Hepatocyte (in vitro differentiated cells): ENCODE results near the gene NUP54. TPM values are rescaled to one million over a fixed set of nuclear protein-coding genes. Genes with fewer than 3 reads are reported as not detected.

Experiments used
- DNase-seq: peaks from one replicate; pipeline ENCODE4 v3.0.0-alpha.2; 2016; ENCODE audit warnings: low spot score
- H2AFZ ChIP-seq: fragments of 200-600 bp; sonication (generic); 2 replicates; pipeline ENCODE4 v1.6.0; 2016; ENCODE audit warnings: antibody characterized with exemption, mild to moderate bottlenecking
- H3K27ac ChIP-seq: fragments of 200-600 bp; sonication (generic); 2 replicates; pipeline ENCODE4 v1.5.1; 2016; ENCODE audit warnings: mild to moderate bottlenecking
- H3K27me3 ChIP-seq: fragments of 200-600 bp; sonication (generic); 2 replicates; pipeline ENCODE4 v1.6.1; 2016
- H3K36me3 ChIP-seq: fragments of 200-600 bp; sonication (generic); replicated peaks from 2 replicates; pipeline ENCODE4 v1.5.1; 2016; ENCODE audit warnings: low read depth; ENCODE audit not compliant: insufficient read depth
- H3K4me1 ChIP-seq: fragments of 200-600 bp; sonication (generic); 2 replicates; pipeline ENCODE4 v1.5.1; 2016; ENCODE audit warnings: mild to moderate bottlenecking, moderate library complexity; ENCODE audit not compliant: insufficient read depth
- H3K4me2 ChIP-seq: fragments of 200-600 bp; sonication (generic); 2 replicates; pipeline ENCODE4 v1.6.0; 2016
- H3K4me3 ChIP-seq: fragments of 200-600 bp; sonication (generic); 2 replicates; pipeline ENCODE4 v1.5.1; 2016; ENCODE audit warnings: mild to moderate bottlenecking
- H3K79me2 ChIP-seq: fragments of 200-600 bp; sonication (generic); 2 replicates; pipeline ENCODE4 v1.6.0; 2017; ENCODE audit warnings: mild to moderate bottlenecking
- H3K9me2 ChIP-seq: fragments of 200-600 bp; sonication (generic); replicated peaks from 2 replicates; pipeline ENCODE4 v1.6.0; 2017; ENCODE audit warnings: mild to moderate bottlenecking; ENCODE audit not compliant: insufficient read depth
- H3K9me3 ChIP-seq: fragments of 200-600 bp; sonication (generic); 2 replicates; pipeline ENCODE4 v1.5.1; 2016; ENCODE audit warnings: low read depth, mild to moderate bottlenecking
- H4K20me1 ChIP-seq: fragments of 200-600 bp; sonication (generic); 2 replicates; pipeline ENCODE4 v1.6.0; 2016; ENCODE audit warnings: mild to moderate bottlenecking; ENCODE audit not compliant: insufficient read depth, poor library complexity, severe bottlenecking
- EZH2 ChIP-seq: fragments of 200-600 bp; sonication (generic); IDR thresholded peaks from 2 replicates; pipeline ENCODE4 v1.6.1; 2016; ENCODE audit warnings: antibody characterized with exemption, mild to moderate bottlenecking, borderline replicate concordance
- EZH2phosphoT487 ChIP-seq: fragments of 200-600 bp; sonication (generic); IDR thresholded peaks from one replicate; pipeline ENCODE4 v1.6.1; 2018; ENCODE audit warnings: antibody characterized with exemption, mild to moderate bottlenecking, low read depth, moderate library complexity; ENCODE audit not compliant: unreplicated experiment, severe bottlenecking
- WGBS: methylation state at CpG from one replicate; pipeline ENCODE4 v1.1.6; 2016; ENCODE audit warnings: low lambda C conversion rate; ENCODE audit errors: missing lambda C conversion rate; 5-methylcytosine and 5-hydroxymethylcytosine counted together
- polyA plus RNA-seq: library from polyadenylated mRNA; unstranded; fragments of >200 nt; fragmentation: Nextera tagmentation; extraction: Ambion mirVana; gene quantifications from 2 replicates; pipeline ENCODE4 v1.2.1, GENCODE V29; 2016
- total RNA-seq: library from RNA; depleted of rRNA; stranded (reverse); fragments of >200 nt; gene quantifications from 2 replicates; pipeline ENCODE4 v1.2.3, GENCODE V29; 2014
- TF ChIP-seq, protein P1 (sequence below): fragments of 200-600 bp; sonication (generic); IDR thresholded peaks from 2 replicates; pipeline ENCODE4 v1.5.1; 2016; ENCODE audit warnings: antibody characterized with exemption, mild to moderate bottlenecking; ENCODE audit not compliant: poor library complexity

NUP54 gene
- total and polyA plus RNA-seq, 2 experiments from 2014 or later = 20.6 to 40.9 TPM

DNA sequence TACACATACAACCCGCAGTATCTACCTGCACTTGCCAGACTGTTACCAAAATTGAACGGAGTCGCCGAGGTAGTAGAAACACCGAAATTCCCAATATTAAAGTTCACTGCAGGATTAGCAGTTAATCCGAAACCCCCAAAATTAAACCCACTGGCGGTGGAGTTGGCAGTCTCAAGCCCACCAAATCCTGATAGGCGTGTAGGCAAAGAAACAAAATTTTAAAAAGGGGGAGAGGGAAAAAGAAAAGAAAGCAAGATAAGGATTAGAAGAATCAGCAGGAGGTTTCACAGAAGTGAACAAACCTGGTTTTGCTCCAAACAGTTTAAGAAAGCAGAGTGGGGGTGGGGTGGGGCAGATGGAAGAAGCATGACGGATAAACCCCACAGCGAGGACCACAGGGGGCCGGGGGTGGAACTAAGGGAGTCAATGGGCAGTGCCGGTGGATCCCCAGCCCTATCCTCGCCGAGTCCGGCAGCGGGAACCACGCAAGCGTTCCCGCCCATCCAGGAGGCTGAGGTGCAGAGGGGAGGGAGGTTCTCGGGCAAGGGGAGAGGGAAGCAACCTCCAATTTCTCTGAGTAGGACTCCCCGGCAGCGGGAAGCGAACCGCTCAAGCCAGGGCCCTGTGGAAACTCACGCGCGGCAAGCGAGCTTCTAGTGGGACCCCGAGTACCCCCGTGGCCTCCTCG, 599 bp downstream of the NUP54 start:
- 2% methylated on average over 29 of the region's 31 CpGs for WGBS
- TF ChIP-seq EZH2phosphoT487 = no peak
- no peak for TF ChIP-seq EZH2
- TF ChIP-seq, protein P1, sequence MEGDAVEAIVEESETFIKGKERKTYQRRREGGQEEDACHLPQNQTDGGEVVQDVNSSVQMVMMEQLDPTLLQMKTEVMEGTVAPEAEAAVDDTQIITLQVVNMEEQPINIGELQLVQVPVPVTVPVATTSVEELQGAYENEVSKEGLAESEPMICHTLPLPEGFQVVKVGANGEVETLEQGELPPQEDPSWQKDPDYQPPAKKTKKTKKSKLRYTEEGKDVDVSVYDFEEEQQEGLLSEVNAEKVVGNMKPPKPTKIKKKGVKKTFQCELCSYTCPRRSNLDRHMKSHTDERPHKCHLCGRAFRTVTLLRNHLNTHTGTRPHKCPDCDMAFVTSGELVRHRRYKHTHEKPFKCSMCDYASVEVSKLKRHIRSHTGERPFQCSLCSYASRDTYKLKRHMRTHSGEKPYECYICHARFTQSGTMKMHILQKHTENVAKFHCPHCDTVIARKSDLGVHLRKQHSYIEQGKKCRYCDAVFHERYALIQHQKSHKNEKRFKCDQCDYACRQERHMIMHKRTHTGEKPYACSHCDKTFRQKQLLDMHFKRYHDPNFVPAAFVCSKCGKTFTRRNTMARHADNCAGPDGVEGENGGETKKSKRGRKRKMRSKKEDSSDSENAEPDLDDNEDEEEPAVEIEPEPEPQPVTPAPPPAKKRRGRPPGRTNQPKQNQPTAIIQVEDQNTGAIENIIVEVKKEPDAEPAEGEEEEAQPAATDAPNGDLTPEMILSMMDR = no peak
- peak overlapping the region; percentile 88 for H2AFZ ChIP-seq
- H3K4me1 ChIP-seq = peaks cover 14% of the 10 kb centered on the region
- H3K4me2 ChIP-seq = peak overlapping the region; percentile 85
- H3K27ac ChIP-seq = peak overlapping the region; percentile 98
- no peaks in the 10 kb centered on the region for H3K9me3 ChIP-seq
- no peaks in the 10 kb centered on the region for H3K36me3 ChIP-seq
- peak overlapping the region; percentile 98 for H3K4me3 ChIP-seq
- no peaks in the 10 kb centered on the region for H3K9me2 ChIP-seq
- H4K20me1 ChIP-seq = peaks cover 7% of the 10 kb centered on the region
- DNase-seq = peak; percentile 84
- H3K79me2 ChIP-seq = peaks cover 58% of the 10 kb centered on the region
- no peaks in the 10 kb centered on the region for H3K27me3 ChIP-seq

DNA sequence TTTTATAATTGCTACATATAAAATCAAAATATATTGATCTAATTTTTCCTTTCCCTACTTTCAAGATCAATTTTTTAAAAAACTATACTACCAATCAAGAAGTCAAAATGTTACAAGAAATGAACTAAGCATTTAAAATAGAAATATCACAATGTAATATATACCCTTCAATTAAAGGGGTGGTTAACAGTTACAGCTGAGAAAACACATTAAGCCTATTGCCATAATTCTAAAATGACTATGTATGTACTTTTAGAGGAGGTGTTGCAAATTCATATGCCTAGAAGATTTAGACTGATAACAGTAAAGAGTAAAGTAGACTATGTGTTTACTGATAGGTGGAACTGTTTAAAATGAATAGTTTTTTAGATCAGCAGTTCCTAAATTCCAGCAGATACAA, 3.7 kb downstream of the NUP54 start:
- Histone ChIP-seq H3K36me3 (no peaks in the 10 kb centered on the region), H2AFZ (no peak overlapping the region), H3K27ac (no peak overlapping the region), H3K27me3 (no peaks in the 10 kb centered on the region), H3K4me1 (peaks cover 14% of the 10 kb centered on the region), H3K4me3 (no peak overlapping the region), H4K20me1 (peaks cover 7% of the 10 kb centered on the region), H3K9me3 (no peaks in the 10 kb centered on the region), H3K4me2 (no peak overlapping the region), H3K79me2 (peaks cover 82% of the 10 kb centered on the region), H3K9me2 (no peaks in the 10 kb centered on the region)
- DNase-seq = no peak
- TF ChIP-seq EZH2 (no peak), EZH2phosphoT487 (no peak)
- TF ChIP-seq, protein P1 = no peak

GRCh38 chr4:76141241-76141640, 7.0 kb downstream of the NUP54 start:
- Histone ChIP-seq H3K36me3 (no peaks in the 10 kb centered on the region), H3K9me3 (no peaks in the 10 kb centered on the region), H4K20me1 (peaks cover 2% of the 10 kb centered on the region), H3K4me2 (no peak overlapping the region), H3K79me2 (peaks cover 70% of the 10 kb centered on the region), H3K4me3 (no peak overlapping the region), H3K27me3 (no peaks in the 10 kb centered on the region), H3K4me1 (peaks cover under 1% of the 10 kb centered on the region), H3K9me2 (no peaks in the 10 kb centered on the region), H3K27ac (no peak overlapping the region), H2AFZ (no peak overlapping the region)
- DNase-seq = no peak
- WGBS = 93% methylated on average over 3 of the region's 3 CpGs
- TF ChIP-seq EZH2phosphoT487 = no peak
- TF ChIP-seq, protein P1 = no peak
- TF ChIP-seq EZH2 = no peak
